Measurements from ENCODE around the gene HMBS.
"Not testable (repeated sequence)": the region's sequence is repeated elsewhere in the genome, so short reads cannot be mapped to it uniquely, and the experiment has no call there.

Gene HMBS

DNA sequence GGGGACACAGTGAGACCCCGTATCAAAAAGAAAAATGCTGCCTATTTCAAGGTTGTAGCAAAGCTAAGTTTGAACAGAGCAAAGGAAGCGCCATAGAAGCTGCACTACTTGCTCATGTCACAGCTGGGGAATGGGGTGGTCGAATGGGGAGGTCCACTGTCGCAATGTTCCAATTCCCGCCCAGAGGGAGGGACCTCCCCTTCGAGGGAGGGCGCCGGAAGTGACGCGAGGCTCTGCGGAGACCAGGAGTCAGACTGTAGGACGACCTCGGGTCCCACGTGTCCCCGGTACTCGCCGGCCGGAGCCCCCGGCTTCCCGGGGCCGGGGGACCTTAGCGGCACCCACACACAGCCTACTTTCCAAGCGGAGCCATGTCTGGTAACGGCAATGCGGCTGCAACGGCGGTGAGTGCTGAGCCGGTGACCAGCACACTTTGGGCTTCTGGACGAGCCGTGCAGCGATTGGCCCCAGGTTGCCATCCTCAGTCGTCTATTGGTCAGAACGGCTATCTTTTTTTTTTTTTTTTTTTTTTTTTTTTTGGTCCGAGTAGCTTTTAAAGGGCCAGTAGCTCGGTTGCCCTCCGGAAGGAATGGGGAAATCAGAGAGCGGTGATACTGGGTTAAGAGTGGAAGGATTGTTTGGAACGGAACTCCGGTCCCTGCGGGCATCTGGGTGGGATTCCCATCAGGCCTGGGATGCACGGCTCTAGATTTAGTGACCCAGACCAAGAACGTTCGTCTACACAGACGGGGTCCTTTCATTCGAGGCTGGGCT, at the start of gene HMBS:
TSS of gene HMBS (plus strand) at position 219 of the 774 bp plus-strand sequence. CDS start at position 372, 153 bp downstream.
- DNase-seq, result peak; percentile 86

DNA sequence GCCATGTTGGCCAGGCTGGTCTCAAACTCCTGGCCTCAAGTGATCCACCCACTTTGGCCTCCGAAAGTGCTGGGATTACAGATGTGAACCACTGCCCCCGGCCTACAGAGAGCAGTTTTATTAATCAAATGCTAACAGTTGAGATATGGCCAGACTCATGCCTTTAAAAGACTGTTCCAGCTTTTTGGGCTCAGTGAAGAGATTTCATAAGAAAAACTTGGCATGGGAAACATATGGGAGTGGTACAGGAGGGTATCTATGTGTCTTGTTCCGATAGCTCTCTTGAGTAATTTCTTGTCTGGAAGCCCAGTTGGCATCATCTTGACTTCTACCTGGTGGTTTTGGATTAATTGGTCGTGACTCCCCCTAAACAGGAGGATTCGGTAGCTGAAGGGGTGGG, 45.8 kb upstream of the HMBS start:
- DNase-seq, result no peak

DNA sequence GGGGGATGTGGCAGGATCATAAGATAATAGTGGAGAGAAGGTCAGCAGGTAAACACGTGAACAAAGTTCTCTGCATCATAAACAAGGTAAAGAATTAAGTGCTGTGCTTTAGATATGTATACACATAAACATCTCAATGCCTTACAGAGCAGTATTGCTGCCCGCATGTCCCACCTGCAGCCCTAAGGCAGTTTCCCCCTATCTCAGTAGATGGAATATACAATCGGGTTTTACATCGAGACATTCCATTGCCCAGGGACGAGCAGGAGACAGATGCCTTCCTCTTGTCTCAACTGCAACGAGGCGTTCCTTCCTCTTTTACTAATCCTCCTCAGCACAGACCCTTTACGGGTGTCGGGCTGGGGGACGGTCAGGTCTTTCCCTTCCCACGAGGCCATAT, 45.2 kb upstream of the HMBS start:
- DNase-seq, result not testable (repeated sequence)

DNA sequence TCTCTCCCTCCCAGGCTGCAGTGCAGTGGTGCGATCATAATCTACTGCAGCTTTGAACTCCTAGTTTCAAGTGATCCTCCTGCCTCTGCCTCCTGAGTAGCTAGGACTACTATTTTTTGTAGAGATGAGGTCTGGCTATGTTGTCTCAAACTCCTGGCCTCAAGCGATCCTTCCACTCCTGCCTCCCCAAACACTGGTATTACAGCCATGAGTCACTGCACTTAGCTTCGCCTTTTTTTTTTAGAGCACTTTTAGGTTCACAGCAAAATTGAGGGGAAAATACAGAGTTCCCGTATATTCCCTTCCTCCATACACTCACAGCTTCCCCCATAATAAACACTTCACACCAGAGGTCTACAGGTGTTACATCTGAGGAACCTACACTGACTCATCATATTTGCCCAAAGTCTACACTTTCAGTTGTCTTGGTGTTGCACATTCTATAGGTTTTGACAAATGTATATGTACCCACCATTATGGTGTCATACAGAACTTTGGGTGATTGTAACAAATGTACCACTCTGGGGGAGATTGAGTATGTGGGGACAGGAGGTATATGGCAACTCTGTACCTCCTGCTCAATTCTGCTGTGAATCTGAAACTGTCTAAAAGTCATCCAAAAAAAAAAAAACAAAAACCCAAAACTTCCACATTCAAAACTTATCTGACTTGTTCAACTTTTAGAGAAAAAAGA, 42.7 kb upstream of the HMBS start:
- DNase-seq, result no peak

DNA sequence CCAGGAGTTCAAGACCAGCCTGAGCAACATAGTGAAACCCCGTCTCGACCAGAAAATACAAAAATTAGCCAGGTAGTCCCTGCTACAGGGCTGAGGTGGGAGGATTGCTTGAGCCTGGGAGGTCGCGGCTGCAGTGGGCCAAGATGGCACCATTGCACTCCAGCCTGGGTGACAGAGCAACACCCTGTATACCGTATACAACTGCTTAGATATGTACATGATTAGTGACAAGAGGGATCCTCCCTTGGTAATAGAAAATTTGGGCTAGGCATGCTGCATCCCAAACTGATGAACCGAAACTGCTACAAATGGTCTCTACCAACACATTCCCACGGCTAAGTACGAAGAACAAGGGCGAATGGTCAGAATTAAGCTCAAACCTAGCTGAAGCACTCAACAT, 41.8 kb upstream of the HMBS start:
- no peak for DNase-seq

GRCh38 chr11:119044708-119045107, 40.0 kb upstream of the HMBS start:
- no peak for DNase-seq

GRCh38 chr11:119046489-119046888, 38.2 kb upstream of the HMBS start:
- no peak for DNase-seq

DNA sequence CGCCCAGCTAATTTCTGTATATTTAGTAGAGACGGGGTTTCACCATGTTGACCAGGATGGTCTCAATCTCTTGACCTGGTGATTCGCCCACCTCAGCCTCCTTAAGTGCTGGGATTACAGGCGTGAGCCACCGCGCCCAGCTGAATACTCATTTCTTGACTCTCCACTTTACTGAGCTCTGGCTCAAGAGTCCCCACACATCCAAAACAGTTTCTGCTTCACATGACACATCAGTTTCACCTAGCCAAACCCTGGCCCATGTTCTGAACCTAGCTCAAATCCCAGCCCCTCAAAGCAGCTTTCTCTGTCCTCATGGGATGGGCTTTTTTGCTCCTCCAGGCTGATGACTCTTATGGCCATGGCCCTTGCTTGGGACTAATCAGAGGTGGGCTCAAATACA, 37.5 kb upstream of the HMBS start:
- DNase-seq, result no peak

GRCh38 chr11:119048644-119049043, 36.0 kb upstream of the HMBS start:
- DNase-seq, result no peak

DNA sequence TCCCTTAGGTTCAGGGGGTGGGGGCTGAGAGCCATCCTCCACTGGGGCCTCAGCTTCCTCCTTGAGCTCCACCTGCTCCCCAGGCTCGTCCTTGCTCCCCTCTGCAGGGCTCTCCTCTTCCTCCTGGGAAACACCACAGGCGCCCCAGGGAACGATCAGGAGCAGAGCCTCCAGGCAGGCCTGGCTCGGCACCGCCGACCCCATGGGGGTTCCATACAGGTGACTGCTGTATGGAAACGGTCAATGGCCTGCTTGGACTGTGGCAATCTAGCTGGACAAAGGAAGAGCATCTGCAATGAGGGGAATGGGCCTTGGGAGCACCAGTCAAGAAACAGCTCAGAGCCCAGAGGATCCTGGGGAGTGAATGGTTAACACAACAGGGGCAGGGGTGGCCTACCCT, 35.6 kb upstream of the HMBS start:
- no peak for DNase-seq

- DNase-seq, result no peak
These were observed 33.1 kb upstream of the HMBS start for GRCh38 chr11:119051440-119052162.

- no peak for DNase-seq
These were observed 32.4 kb upstream of the HMBS start for GRCh38 chr11:119052163-119052814.

GRCh38 chr11:119054418-119054817, 30.3 kb upstream of the HMBS start:
- DNase-seq, result no peak

DNA sequence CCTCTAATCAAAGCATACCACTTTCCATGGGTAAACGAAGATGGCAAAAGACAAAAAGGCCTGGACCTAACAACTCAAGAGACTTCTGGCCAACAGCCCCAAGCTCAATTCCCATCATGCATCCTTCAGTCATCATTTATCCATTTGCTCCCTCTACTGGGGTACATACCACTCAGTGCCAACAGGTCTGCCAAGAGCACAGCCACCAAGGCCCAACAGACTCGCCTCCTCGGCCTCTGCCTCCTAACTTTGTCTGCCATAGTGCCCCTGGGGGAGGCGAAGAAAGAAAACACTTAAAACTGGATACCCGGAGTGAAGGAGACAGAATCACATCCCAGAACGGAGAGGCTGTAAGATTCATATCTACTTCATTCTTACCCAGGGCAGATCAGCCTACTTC, 28.8 kb upstream of the HMBS start:
- no peak for DNase-seq

DNA sequence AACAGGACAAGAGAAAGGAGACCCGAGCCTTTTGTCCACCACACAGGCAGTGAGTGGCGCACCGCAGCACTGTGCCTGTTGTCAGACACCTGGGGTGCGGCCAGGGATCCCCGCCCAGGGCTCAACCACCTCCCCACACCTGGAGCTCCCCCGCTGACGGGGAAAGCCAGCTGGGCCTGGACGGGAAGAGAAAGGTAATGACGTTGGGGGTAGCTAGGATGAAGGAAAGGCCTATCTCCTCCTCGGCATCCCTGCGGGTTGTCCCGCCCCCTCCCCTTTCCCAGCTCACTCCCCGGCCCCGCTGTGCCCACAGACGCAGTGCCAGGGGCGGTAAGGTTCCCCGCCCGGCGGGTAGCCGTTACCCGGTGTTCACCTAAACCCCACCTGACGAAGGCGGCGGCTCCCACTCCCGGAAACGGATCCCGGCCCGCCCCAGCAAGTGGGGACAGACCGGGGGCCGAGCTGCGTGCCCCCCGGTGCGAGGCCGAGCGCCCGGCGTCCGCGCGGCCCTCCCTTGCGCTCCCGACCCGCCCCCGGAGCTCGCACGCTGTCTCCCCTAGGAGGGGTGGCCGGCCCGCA, 28.2 kb upstream of the HMBS start:
- DNase-seq, result peak; percentile 8

- DNase-seq, result peak; percentile 98
These were observed 27.5 kb upstream of the HMBS start, which contains the start of gene HYOU1 for GRCh38 chr11:119057000-119057769. Gene HYOU1 (minus strand): TSS chr11:119057205. CDS start chr11:119056160, 1,045 bp downstream.

- DNase-seq, result not testable (repeated sequence)
These were observed 25.6 kb upstream of the HMBS start for GRCh38 chr11:119059128-119059527.

DNA sequence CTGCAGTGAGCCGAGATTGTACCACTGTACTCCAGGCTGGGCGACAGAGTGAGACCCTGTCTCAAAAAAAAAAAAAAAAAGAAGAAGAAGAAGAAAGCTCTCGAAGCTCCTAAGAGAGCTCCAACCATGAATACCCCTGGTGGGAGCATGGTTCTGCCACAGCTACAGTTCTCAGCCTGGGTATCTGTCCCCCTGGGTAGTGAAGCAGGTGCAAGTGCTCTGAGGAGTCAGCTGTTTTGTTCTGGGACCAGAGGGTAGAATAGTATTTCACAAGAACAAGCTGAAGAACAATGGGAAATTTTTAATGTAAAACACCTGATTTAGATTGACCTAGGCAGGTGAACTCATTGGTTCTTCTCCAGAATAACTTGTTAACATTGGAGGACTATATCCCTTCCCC, 23.4 kb upstream of the HMBS start:
- DNase-seq, result no peak

DNA sequence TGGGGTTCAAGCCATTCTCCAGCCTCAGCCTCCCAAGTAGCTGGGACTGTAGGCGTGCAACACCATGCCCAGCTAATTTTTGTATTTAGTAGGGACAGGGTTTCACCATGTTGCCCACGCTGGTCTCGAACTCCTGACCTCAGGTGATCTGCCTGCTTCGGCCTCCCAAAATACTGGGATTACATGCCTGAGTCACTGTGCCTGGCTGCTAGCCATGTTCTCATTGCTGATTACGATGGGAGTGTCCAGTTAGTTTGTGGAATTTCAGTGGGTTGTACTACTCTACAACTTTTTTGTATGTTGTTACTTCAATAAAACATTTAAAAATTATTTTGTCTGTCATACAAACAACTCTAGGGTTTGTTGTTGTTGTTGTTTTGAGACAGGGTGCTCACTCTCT, 21.9 kb upstream of the HMBS start:
- DNase-seq, result no peak

DNA sequence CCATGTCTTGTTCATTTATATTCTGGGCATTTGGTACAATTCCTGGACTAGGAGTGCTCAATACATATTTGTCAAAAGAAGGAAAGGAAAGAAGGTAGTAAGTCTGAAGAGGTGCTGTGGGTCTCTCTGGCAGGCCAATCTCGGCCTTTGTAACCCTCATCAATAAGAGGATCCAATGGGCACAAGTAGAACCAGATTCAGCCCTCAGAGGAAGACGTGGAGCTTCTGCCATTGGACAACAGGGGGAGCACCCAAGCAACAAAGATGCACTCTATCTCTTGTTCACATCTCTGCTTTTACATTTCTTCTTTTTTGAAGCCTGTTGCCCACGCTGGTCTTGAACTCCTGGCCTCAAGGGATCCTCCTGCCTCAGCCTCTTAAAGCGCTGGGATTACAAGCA, 19.3 kb upstream of the HMBS start:
- no peak for DNase-seq

DNA sequence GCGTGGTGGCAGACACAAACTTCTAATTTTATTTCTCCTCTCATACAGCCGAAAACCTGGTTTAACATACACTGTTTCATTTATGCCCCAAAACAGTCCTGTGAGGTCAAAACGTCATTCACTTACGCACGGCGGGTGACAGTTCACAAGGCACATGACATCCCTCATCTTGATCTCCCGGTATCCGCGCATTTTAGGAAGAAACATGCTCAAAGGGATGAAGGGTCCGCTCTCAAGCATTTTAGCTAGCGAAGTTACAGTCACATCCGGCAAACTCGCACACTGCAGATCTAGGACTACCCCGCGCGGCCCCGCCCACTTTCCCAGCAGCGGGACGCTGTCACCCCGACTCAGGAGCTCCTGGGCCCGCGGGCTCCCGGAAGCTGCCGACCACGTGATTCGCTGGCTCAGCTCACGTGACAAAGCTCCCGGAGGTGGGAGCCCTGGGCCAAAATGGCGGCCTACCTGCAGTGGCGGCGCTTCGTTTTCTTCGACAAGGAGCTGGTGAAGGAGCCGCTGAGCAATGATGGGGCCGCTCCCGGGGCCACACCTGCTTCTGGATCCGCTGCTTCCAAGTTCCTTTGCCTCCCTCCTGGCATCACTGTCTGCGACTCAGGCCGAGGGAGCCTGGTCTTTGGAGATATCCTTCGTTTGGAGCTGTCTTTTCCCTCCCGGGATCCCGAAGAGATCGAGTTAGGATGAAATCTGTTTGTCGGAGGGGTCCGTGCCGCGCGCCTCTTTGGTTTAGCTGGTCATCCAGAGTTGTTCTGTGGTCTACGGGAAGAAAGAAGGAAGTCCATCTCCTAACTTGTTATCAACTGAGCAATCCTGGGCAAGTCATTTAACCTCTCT, 17.1 kb upstream of the HMBS start, which contains the start of gene VPS11:
TSS of gene VPS11 (plus strand) at position 448 of the 852 bp plus-strand sequence. CDS start at position 454, 6 bp downstream.
- DNase-seq, result peak; percentile 93
